AG04450 (cell line): Measurements from ENCODE around the gene R3HCC1L. TPM values are rescaled to one million over a fixed set of nuclear protein-coding genes. Genes with fewer than 3 reads are reported as not detected.

Experiments used
- CTCF ChIA-PET: fragments of 300-600, 350-600 bp; formaldehyde crosslinking; extraction: SDS; loops from one replicate; lab custom pipeline; 2022; ENCODE audit warnings: antibody characterized with exemption, inconsistent platforms; lab: Charles Lee
- POLR2A ChIA-PET: fragments of 350-600 bp; formaldehyde crosslinking; extraction: SDS; loops from one replicate; lab custom pipeline; 2021; ENCODE audit warnings: antibody characterized with exemption, inconsistent platforms; lab: Yijun Ruan, JAX
- DNase-seq: peaks from one replicate; pipeline ENCODE4 v3.0.0-alpha.2; 2011; ENCODE audit warnings: low read depth, low spot score
- H3K27ac ChIP-seq: one replicate; pipeline ENCODE4 v1.5.1; 2012; ENCODE audit warnings: low read depth, low read length, control low read depth
- H3K27me3 ChIP-seq: one replicate; pipeline ENCODE4 v1.6.0; 2012; ENCODE audit warnings: low read length; ENCODE audit not compliant: control insufficient read depth, insufficient read depth
- H3K4me3 ChIP-seq: 2 replicates; pipeline ENCODE4 v1.5.1; 2011; ENCODE audit warnings: mild to moderate bottlenecking, low read depth, low read length, control low read depth
- H3K9me3 ChIP-seq: 2 replicates; pipeline ENCODE4 v1.5.1; 2012; ENCODE audit warnings: low read length; ENCODE audit not compliant: control insufficient read depth, insufficient read depth
- CTCF ChIP-seq: IDR thresholded peaks from 2 replicates; pipeline ENCODE4 v1.5.1; 2011; ENCODE audit warnings: low read depth, low read length, control low read depth, inconsistent platforms
- polyA plus RNA-seq: library from polyadenylated mRNA; depleted of rRNA; stranded (reverse); fragments of >200 nt; gene quantifications from 2 replicates; pipeline ENCODE4 v1.2.3, GENCODE V29; 2011

R3HCC1L gene
- polyA plus RNA-seq, 1 experiment: 14.4 TPM

GRCh38 chr10:98169379-98169778, 34.9 kb downstream of the R3HCC1L start:
- POLR2A ChIA-PET: interaction anchor here (1.0 kb wide), 1 partner anchor 35 kb away, joined by 3 read pairs; the partner anchor contains the start of gene R3HCC1L
- H3K27ac ChIP-seq: no peak overlapping the region
- no peaks in the 10 kb centered on the region for H3K9me3 ChIP-seq
- no peaks in the 10 kb centered on the region for H3K27me3 ChIP-seq
- DNase-seq: no peak
- H3K4me3 ChIP-seq: no peak overlapping the region
- CTCF ChIA-PET: interaction anchor here (0.6 to 6.5 kb wide), 22 partner anchors 7 to 1040 kb away, joined by 3 to 111 read pairs (median 8); partner anchors contain the start of gene R3HCC1L
- no peak for TF ChIP-seq CTCF

- peak; percentile 20 for DNase-seq
- Histone ChIP-seq H3K4me3 (no peak overlapping the region), H3K27me3 (no peaks in the 10 kb centered on the region), H3K9me3 (no peaks in the 10 kb centered on the region), H3K27ac (no peak overlapping the region)
- ChIA-PET CTCF (interaction anchor here (0.5 to 6.5 kb wide), 41 partner anchors 8 to 446 kb away, joined by 3 to 111 read pairs (median 5); partner anchors contain the start of genes HPS1 and R3HCC1L), POLR2A (no interaction called here)
- peak; percentile 76 for TF ChIP-seq CTCF
Measured at GRCh38 chr10:98170249-98171117, 36.0 kb downstream of the R3HCC1L start.

GRCh38 chr10:98172073-98172472, 37.6 kb downstream of the R3HCC1L start:
- no peak overlapping the region for H3K4me3 ChIP-seq
- no peak overlapping the region for H3K27ac ChIP-seq
- CTCF ChIA-PET: interaction anchor here (1.0 to 6.5 kb wide), 15 partner anchors 10 to 254 kb away, joined by 3 to 111 read pairs (median 16); partner anchors contain the start of gene R3HCC1L
- TF ChIP-seq CTCF: no peak
- POLR2A ChIA-PET: no interaction called here
- H3K27me3 ChIP-seq: no peaks in the 10 kb centered on the region
- no peaks in the 10 kb centered on the region for H3K9me3 ChIP-seq
- no peak for DNase-seq

GRCh38 chr10:98172495-98172894, 38.0 kb downstream of the R3HCC1L start:
- Histone ChIP-seq H3K4me3 (no peak overlapping the region), H3K27me3 (no peaks in the 10 kb centered on the region), H3K9me3 (no peaks in the 10 kb centered on the region), H3K27ac (no peak overlapping the region)
- no peak for TF ChIP-seq CTCF
- no peak for DNase-seq
- CTCF ChIA-PET: interaction anchor here (1.3 to 6.5 kb wide), 7 partner anchors 10 to 222 kb away, joined by 3 to 111 read pairs (median 18); partner anchors contain the start of gene R3HCC1L
- POLR2A ChIA-PET: no interaction called here
